Measurements from ENCODE around the gene ANO1.
A peak's percentile ranks its signal among the peaks of the same experiment; 100 is the strongest.
"Not testable (repeated sequence)": the region's sequence is repeated elsewhere in the genome, so short reads cannot be mapped to it uniquely, and the experiment has no call there.

Gene ANO1

DNA sequence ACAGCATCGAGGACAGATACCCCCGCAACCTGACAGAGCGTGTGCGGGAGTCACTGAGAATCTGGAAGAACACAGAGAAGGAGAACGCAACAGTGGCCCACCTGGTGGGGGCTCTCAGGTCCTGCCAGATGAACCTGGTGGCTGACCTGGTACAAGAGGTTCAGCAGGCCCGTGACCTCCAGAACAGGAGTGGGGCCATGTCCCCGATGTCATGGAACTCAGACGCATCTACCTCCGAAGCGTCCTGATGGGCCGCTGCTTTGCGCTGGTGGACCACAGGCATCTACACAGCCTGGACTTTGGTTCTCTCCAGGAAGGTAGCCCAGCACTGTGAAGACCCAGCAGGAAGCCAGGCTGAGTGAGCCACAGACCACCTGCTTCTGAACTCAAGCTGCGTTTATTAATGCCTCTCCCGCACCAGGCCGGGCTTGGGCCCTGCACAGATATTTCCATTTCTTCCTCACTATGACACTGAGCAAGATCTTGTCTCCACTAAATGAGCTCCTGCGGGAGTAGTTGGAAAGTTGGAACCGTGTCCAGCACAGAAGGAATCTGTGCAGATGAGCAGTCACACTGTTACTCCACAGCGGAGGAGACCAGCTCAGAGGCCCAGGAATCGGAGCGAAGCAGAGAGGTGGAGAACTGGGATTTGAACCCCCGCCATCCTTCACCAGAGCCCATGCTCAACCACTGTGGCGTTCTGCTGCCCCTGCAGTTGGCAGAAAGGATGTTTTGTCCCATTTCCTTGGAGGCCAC is 128.3 kb downstream of the ANO1 start:
- DNase-seq (ENCODE audit: low spot score) (no peak), FAIRE-seq (no peak)

DNA sequence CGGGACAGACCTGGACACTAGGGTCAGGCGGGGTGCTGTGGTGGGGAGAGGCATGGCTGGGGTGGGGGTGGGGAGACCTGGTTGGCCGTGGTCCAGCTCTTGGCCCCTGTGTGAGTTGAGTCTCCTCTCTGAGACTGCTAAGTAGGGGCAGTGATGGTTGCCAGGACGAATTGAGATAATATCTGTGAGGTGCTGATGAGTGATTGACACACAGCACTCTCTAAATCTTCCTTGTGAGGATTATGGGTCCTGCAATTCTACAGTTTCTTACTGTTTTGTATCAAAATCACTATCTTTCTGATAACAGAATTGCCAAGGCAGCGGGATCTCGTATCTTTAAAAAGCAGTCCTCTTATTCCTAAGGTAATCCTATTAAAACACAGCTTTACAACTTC is 128.9 kb downstream of the ANO1 start:
- no peak for FAIRE-seq

DNA sequence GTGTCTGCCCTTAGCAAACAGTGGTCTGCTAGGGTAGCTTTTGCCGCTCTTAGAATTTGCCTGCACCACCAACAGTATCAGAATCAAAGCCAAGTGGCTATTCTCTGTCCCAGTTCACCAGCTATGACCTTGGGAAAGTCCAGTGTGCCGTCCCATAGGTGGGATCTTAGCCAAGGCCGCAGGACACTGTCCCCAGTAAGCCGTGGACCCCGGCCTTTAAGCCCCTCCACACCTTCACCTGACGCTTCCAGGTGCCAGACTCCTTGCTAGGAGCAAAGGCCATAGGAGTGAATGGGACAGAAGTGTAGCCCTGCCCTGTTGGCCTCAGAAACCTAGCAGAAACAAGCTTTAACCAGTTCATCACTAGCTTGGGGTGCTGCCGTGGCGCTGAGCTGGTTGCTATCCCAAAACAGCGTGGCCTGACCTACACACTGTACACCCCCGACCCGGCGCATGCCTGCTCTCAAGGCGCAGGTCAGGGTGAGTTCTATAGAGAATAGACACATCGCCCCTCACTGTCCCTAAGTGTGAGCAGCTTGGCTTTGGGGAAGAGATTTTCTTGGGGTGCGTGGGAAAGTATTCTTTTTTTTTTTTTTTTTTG is 129.5 kb downstream of the ANO1 start:
- no peak for DNase-seq (ENCODE audit: low spot score)
- no peak for FAIRE-seq

More for the DNA sequence above, 128.9 kb downstream of the ANO1 start:
- DNase-seq (ENCODE audit: low spot score) = no peak

DNA sequence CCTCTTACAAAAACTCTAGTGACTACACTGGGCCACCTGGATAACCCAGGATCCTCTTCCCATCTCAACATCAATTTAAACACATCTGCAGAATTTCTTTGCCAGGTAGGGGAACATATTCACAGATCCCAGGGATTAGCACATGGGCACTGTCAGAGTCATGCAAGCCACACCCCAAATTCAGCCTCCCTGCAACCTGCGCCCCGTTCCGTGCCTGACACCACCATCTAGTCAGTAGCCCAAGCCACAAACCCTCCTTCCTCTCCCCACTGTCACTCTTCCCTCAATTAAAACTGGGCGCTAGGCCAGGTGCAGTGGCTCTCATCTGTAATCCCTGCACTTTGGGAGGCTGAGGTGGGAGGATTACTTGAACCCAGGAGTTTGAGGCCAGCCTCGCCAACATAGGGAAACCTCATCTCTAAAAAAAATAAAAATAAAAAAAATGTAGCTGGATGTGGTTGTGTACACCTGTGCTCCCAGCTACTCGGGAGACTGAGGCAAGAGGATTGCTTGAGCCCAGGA is 131.3 kb downstream of the ANO1 start:
- no peak for FAIRE-seq

DNA sequence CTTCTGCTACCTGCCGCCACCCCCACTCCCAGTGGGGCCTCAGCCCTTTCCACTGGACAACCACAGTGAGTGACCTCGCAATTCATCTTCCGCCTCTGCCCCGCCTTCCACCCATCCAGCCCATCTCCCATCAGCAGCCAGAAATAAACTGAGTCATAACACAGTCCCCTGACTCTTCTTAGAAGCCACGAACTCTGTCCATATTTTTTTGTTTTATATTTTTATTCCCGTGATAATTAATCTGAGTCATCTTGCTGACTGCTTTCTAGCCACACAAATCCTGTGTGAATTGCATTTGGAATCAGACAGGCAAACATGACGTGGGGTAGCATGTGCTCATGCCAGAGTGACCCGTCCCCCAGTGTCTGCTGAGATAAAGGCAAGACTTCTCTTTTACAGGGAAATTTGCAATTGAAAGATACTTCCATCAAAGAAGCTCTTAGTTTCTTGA is 132.0 kb downstream of the ANO1 start:
- DNase-seq (ENCODE audit: low spot score) = peak; percentile 18
- no peak for FAIRE-seq

More for the DNA sequence above, 131.3 kb downstream of the ANO1 start:
- DNase-seq (ENCODE audit: low spot score) = no peak

DNA sequence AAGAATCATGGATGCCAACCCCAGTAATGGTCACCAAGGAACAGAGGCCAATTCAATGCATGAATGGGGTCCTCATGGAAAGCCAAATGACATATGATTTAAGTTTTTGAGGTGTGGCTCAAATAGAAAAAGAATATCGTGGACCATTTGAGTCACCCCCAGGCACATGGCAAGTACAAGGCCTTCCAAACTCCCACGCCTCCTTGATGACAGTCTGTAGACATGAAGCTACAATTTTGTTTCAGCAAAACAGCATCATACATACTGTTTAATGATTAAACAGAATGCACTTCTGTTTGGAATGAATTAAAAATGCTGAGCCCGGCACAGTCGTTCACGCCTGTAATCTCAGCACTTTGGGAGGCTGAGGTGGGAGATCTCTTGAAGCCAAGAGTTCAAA is 132.4 kb downstream of the ANO1 start:
- no peak for DNase-seq (ENCODE audit: low spot score)
- no peak for FAIRE-seq

DNA sequence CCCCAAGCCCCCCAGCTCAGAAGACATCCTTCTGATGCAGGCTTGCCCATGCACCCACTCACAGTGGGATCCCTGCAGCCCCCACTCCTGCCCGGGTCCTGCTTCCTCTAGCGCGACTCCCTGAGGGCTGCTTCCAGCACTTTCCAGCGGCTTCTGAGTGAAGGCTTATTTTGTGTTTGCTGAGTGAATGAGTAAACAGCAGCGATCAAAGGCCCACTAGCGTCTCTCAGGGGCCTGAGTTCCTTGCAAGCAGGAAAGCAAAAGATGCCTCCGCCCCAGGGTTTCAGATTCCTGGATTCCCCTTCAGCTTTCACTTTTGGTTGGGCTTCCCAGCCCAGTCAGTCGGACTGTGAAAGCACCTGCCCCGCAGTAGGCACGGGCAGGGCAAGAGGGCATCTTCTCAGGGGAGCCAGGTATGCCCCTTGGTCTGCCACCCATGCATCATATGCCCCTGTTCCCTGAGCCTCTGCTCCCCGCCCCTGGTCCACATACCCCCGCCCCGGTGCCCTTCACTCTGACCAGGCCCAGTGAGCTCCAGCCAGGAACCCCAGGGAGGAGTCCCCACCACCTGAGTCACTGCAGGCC is 134.2 kb downstream of the ANO1 start:
- DNase-seq (ENCODE audit: low spot score) = no peak
- FAIRE-seq = no peak

DNA sequence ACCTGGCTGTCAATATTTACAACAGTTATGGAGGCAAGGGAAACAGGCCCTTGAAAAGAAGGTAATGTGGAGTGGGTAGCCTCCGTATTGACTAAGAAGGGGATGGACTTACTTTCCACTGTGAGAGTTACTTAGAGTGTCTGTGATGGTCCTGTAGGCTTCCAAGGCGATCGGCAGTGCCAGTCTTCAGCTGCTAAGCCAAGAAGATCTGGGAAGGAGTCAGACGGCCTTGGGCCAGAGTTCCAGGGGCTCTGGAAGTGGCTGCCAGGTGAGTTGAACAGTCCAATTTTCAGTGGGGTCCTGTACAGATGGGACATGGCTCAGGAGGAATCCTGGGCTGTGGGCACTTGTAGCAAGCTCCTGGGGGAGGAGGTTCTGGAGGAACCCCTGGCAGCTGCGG is 139.3 kb downstream of the ANO1 start:
- FAIRE-seq; DNase-seq (ENCODE audit: low spot score): not testable (repeated sequence)

DNA sequence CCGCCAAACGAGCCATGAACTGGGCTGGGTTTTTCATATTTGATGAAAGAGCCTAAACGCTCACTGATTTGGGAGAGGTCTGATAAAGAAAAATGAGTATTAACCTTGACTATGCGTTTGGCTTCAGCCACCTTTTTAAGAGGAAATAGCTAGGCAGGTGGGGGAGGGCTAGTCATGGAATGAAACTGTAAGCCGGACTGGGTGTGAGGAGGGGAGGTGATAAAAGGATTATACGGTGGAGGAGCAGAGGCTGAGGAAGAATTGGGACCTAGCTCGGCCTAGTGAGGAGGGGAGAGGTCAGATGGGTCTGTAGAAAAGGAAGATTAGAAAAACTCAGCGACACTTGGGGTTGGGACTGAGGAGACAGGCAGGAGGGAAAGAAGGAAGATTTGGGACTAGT is 140.0 kb downstream of the ANO1 start:
- not testable (repeated sequence) for FAIRE-seq; DNase-seq (ENCODE audit: low spot score)

DNA sequence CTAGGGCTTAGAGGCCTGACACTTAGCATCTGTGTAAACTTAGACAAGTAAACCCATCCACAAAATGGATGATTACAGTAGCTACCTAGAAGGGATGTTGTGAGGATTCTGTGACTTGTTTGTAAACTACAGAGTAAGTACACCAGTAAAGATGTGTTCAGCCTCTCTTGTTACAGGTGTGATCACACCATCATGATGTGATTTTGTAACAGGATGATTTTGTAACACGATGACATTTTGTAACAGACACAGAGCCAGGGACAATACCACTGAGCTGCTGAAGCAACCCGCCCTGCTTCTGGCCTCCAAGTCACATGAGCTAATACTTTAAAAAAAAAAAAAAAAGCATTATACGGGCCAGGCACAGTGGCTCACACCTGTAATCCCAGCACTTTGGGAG is 142.0 kb downstream of the ANO1 start:
- DNase-seq (ENCODE audit: low spot score) = no peak
- no peak for FAIRE-seq

DNA sequence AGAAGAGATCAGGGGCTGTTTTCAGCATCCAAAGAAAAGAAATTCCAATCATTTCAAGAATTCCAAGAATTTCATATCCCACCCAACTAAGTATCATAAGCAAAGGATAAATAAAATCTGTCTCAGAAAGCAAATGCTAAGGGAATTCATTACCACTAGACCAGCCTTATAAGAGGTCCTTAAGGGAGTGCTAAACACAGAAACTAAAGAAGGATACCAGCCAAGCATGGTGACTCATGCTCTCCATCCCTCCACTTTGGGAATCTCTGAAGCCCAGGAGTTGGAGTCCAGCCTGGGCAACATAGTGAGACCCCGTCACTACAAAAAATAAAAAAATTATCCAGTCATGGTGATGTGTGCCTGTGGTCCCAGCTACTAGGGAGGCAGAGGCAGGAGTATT is 142.8 kb downstream of the ANO1 start:
- DNase-seq (ENCODE audit: low spot score) = no peak
- FAIRE-seq = no peak

DNA sequence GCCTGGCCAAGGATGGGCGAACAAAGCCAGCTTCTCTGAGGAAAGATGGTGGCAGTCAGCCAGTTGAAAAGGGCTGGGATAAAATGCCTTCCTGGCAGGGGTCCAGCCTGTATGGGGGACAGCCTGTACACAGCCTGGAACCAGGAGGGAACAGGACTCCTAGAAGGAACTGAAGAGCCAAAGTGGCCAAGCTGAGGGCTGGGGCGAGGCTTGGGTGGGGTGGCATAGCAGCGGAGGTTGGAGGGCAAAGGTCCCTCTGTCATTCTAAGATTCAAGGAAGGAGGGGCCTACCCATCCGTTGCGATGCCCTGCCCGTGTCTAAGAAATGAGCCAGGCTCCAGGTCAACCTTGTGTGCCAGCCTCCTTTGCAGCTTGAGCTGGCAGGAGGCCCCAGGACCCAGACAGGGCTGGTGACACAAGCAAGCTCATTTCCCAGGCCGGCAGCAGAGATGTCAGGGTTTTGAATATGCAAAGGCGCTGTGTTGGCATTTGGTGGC is 147.6 kb downstream of the ANO1 start:
- no peak for DNase-seq (ENCODE audit: low spot score)

DNA sequence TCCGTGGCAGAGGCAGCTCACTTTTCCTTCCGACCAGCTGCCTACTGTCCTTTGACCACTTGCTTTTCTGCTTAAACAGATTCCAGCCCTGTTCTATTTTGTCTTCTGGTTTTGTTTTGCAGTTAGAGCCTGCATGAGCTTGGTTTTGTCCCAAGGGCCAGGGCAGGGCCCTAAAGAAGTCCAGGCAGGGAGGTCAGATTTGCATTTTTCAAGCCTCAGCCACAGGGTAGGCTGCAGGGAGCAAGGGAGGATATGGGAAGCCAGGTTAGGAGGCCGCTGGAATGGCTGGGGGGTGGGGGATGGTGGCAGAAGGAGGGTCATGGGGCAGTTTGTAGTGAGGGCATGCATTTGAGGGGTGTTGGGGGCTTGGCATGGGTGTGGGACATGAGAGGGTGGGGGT is 148.1 kb downstream of the ANO1 start:
- DNase-seq (ENCODE audit: low spot score) (no peak), FAIRE-seq (no peak)

More for the DNA sequence above, 147.6 kb downstream of the ANO1 start:
- FAIRE-seq = no peak

DNA sequence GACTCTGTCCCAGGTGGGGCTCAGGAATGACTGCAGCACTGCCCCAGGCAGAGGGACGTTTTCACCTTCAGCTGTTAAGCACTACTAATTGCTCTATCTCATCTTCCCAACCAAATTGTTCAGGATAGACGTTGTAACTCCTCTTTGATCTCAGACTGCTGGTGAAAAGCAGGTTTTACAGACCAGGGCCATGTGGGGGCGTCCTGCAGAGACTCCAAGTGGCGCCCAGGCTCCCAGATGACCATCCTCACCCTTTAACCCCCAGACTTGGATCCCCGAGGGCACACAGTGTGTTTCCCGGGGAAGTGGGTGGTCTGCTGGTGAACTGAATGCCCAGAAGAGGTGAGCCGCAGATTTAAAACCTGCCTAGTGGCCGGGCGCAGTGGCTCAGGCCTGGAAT is 148.8 kb downstream of the ANO1 start:
- DNase-seq (ENCODE audit: low spot score) (no peak), FAIRE-seq (no peak)

DNA sequence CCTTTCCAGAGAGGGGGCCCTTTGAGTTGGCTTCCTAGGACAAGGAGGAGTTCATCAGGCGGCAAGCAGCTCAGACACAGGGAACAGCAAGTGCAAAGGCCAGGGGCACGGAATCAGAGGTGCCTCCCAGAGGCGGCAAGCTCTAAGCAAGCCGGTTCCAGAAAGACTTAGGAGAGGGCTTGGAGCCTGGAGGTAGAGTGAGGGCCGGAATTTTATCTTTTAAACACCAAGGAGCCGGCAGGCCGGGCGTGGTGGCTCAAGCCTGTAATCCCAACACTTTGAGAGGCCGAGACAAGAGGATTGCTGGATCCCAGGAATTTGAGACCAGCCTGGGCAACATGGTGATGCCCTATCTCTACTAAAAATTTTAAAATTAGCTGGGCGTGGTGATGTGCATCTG is 151.6 kb downstream of the ANO1 start:
- FAIRE-seq = no peak
- DNase-seq (ENCODE audit: low spot score) = no peak

DNA sequence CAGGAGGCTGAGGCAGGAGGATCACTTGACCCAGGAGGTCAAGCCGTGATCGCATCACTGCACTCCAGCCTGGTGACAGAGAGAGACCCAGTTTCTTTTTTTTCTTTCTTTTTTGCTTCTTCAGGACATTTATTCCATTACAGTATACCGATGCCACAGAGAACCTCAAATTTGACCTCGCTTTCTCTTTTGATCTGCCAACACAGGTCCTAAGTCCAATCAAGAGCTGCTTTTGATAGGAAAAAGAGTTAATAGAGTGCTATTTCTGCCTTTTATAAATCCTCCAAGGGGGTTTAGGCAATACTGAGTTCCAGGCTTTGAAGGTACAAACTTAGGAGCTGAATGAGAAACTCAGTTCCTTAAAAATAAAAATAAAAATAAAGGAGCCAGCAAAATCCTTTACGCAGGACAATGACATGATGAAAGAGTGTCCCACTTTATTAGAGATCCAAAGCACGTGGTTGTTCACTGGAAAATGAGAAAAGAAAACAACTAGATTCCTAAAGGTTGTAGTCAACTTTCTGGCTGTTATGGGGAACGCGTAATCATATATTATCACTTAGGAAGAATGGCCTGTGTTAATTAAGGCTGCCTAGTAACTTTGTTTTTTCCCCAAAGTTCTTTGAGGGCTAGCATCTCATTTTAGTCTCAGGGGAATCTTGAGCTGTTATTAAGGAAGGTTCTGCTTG is 152.2 kb downstream of the ANO1 start:
- no peak for FAIRE-seq
- no peak for DNase-seq (ENCODE audit: low spot score)

DNA sequence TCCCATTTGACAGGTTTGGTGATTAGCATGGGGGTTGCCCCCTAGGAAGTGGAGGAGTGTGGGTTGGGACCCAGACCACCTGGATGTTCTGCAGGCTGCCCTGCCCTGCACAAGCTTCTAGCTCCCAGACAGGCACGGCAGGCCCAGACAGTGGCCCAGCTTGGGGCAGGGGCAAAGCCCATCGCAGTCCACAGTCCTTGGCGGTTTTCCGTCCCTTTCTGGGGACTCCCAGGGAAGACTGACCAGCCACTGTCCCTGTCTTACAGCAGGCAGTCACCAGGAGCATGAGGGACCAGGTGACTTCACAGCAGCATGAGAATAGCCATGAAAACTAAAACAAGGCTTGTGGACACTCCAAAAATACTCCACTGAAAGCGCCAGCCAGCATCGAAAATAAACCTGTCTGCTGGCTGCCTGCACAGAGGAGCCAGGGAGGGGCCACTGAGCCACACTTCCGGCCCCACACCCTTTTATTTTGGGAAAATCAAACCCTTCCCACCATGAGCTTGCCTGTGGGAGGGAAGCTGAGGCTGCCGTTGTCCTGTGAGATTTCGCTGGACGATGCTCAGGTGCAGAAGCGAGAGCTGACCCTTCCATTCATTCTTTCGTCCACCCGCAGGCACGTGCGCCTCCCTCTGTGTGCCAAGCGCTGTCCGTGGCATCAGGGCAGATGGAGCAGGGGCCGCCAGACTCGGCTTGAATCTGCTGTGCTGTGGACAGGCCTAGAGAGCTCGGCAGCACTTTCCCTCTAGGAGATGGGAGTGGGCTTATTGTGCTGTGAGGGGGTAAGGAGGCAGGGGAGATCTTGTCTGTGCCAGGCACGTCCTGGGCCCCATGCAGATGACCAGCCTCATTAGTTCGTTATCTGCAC is 153.0 kb downstream of the ANO1 start:
- FAIRE-seq (no peak), DNase-seq (ENCODE audit: low spot score) (no peak)

DNA sequence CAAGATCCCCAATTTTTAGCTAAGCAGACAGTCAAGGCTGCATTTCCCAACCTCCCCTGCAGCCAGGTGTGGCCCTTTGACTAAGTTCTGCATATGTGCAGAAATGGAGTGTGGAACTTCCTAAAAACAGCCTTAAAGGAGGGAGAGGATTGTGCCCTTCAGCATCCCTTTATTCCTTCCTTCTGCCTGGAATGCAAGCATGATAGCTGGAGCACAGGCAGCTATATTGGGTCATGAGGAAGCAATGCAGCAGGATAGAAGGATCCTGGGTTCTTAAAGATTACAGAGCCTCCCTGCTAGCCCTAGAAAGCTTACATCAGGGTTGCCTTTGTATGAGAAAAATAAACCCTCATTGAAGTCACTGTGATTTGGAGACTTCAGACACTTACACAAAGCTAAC is 154.9 kb downstream of the ANO1 start:
- no peak for DNase-seq (ENCODE audit: low spot score)
- no peak for FAIRE-seq

DNA sequence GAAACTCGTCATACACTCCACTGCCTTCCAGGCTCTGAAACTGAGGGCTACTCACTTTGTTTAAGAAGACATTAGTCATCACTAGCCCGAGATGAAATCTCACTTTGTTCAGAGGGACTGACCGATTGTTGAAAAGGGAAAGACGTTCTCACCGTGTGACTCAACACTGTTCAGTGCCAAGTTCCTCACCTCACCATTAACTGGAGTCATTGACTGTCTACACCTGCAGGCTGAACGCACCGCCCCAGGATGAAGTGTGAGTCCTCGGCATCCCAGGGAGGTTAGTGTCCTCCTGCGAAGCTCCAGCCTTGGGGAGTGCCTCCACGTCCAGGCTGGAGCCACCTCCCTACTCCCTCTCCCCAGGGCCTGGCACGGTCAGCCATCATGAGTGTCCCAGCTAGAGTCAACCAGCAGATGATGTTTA is 155.4 kb downstream of the ANO1 start:
- FAIRE-seq (peak; percentile 94), DNase-seq (ENCODE audit: low spot score) (peak; percentile 92)

DNA sequence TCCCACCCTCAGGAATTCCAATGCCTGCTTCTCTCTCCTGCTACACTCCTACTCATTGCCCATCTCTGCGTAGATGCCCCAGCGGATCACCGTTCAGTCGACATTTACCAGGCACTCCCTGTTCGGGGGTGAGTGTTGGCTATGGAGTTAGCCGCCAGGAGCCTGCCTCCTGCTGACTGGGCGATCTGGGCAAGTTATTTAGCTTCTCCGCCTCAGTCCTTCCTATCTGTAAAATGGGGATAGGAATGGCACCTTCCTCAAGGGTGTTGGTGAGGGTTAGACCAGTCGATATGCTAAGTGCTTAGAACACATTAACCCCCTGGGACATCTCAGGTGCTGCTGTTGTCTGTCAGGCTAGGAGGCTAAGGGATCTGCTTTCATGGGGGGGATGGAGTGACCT is 155.8 kb downstream of the ANO1 start:
- FAIRE-seq (no peak), DNase-seq (ENCODE audit: low spot score) (no peak)

All from RCC 7860 (cell line).